ENCODE data around the gene TREH. TPM values are rescaled to one million over a fixed set of nuclear protein-coding genes. Genes with fewer than 3 reads are reported as not detected.
"Not testable (repeated sequence)": the region's sequence is repeated elsewhere in the genome, so short reads cannot be mapped to it uniquely, and the experiment has no call there.

Gene TREH
- 1 to 10 TPM in 1 of 2 donors, not detected in 1; 2.0 TPM for total RNA-seq

GRCh38 chr11:118679483-118679882 lies at the start of gene TREH:
Gene TREH, minus strand, starts transcription at chr11:118679650. Its CDS starts 23 bp downstream, at chr11:118679627.
- TF ChIP-seq CTCF (IDR thresholded peaks at IDR 0.05) (no peak), POLR2A (IDR thresholded peaks at IDR 0.05) (peak; percentile 12 to 78 (median 59))
- Histone ChIP-seq H3K4me1 (peaks cover 14% of the 10 kb centered on the region), H3K27me3 (no peaks in the 10 kb centered on the region), H3K27ac (peak within 1 kb of the TSS in 3 of 4 donors; percentile 35 to 77 (median 76)), H3K4me3 (no peak within 1 kb of the TSS), H3K9me3 (no peaks in the 10 kb centered on the region), H3K36me3 (replicated peaks in 1 of 2; ENCODE audit: insufficient read depth in 1 of 2, low read depth in 2 of 2) (no peaks in the 10 kb centered on the region)
- intact Hi-C loops (cut with DNase I), result no loop called here
- ATAC-seq, result peak; percentile 98
- 20% methylated on average over 5 of the region's 5 CpGs; no CpG with 5 or more reads in 1 of the 2 donors for WGBS, 2 donors
- peak; percentile 85 to 93 (median 87) for DNase-seq

- H3K27ac ChIP-seq; H3K4me3 ChIP-seq; H3K4me1 ChIP-seq; H3K27me3 ChIP-seq; H3K9me3 ChIP-seq; intact Hi-C loops (cut with DNase I); H3K36me3 ChIP-seq (replicated peaks in 1 of 2; ENCODE audit: insufficient read depth in 1 of 2, low read depth in 2 of 2); DNase-seq; ATAC-seq: not testable (repeated sequence)
- 65 to 67% methylated on average over 9 to 10 of the region's 10 CpGs for WGBS, 2 donors
- TF ChIP-seq CTCF (IDR thresholded peaks at IDR 0.05), result peak in 2 of 7 experiments; percentile 6 to 15
Measured at GRCh38 chr11:118728112-118728511, 48.7 kb upstream of the TREH start.

- H3K4me1 ChIP-seq; H3K27me3 ChIP-seq; intact Hi-C loops (cut with DNase I); H3K4me3 ChIP-seq; H3K36me3 ChIP-seq (replicated peaks in 1 of 2; ENCODE audit: insufficient read depth in 1 of 2, low read depth in 2 of 2); H3K9me3 ChIP-seq; DNase-seq; ATAC-seq; H3K27ac ChIP-seq: not testable (repeated sequence)
- 70 to 84% methylated on average over 2 of the region's 2 CpGs for WGBS, 2 donors
Measured at GRCh38 chr11:118727721-118728066, 48.2 kb upstream of the TREH start.

- 64 to 69% methylated on average over 8 of the region's 8 CpGs for WGBS, 2 donors
- DNase-seq; intact Hi-C loops (cut with DNase I); H3K36me3 ChIP-seq (replicated peaks in 1 of 2; ENCODE audit: insufficient read depth in 1 of 2, low read depth in 2 of 2); H3K27ac ChIP-seq; ATAC-seq; H3K4me3 ChIP-seq; H3K9me3 ChIP-seq; H3K4me1 ChIP-seq; H3K27me3 ChIP-seq: not testable (repeated sequence)
Measured at GRCh38 chr11:118727001-118727720, 47.7 kb upstream of the TREH start.

GRCh38 chr11:118721478-118722015 lies 42.1 kb upstream of the TREH start:
- H3K36me3 ChIP-seq (replicated peaks in 1 of 2; ENCODE audit: insufficient read depth in 1 of 2, low read depth in 2 of 2); DNase-seq; H3K27ac ChIP-seq; H3K4me1 ChIP-seq; ATAC-seq; H3K27me3 ChIP-seq; intact Hi-C loops (cut with DNase I); H3K4me3 ChIP-seq; H3K9me3 ChIP-seq: not testable (repeated sequence)
- WGBS, 2 donors, result 70 to 75% methylated on average over 2 of the region's 10 CpGs

GRCh38 chr11:118720740-118721139 lies 41.3 kb upstream of the TREH start:
- intact Hi-C loops (cut with DNase I); H3K27me3 ChIP-seq; H3K4me3 ChIP-seq; ATAC-seq; DNase-seq; H3K36me3 ChIP-seq (replicated peaks in 1 of 2; ENCODE audit: insufficient read depth in 1 of 2, low read depth in 2 of 2); H3K9me3 ChIP-seq; H3K27ac ChIP-seq: not testable (repeated sequence)
- 63 to 69% methylated on average over 9 of the region's 9 CpGs for WGBS, 2 donors
- peaks cover 11% of the 10 kb centered on the region for H3K4me1 ChIP-seq

GRCh38 chr11:118720078-118720477 lies 40.6 kb upstream of the TREH start:
- H3K4me1 ChIP-seq, result peaks cover 18% of the 10 kb centered on the region
- H3K4me3 ChIP-seq; H3K27ac ChIP-seq; H3K27me3 ChIP-seq; DNase-seq; H3K9me3 ChIP-seq; intact Hi-C loops (cut with DNase I); ATAC-seq; H3K36me3 ChIP-seq (replicated peaks in 1 of 2; ENCODE audit: insufficient read depth in 1 of 2, low read depth in 2 of 2): not testable (repeated sequence)
- WGBS, 2 donors, result 67 to 94% methylated on average over 2 to 13 of the region's 13 CpGs

- 70 to 89% methylated on average over 7 of the region's 7 CpGs for WGBS, 2 donors
- H3K4me3 ChIP-seq; intact Hi-C loops (cut with DNase I): not testable (repeated sequence)
Measured at GRCh38 chr11:118718562-118718961, 39.1 kb upstream of the TREH start.

GRCh38 chr11:118717733-118718132 lies 38.3 kb upstream of the TREH start:
- 64 to 74% methylated on average over 4 of the region's 4 CpGs for WGBS, 2 donors
- intact Hi-C loops (cut with DNase I), result not testable (repeated sequence)

More at GRCh38 chr11:118718562-118718961, 39.1 kb upstream of the TREH start:
- H3K27ac ChIP-seq; H3K27me3 ChIP-seq; DNase-seq; H3K36me3 ChIP-seq (replicated peaks in 1 of 2; ENCODE audit: insufficient read depth in 1 of 2, low read depth in 2 of 2); H3K9me3 ChIP-seq; ATAC-seq: not testable (repeated sequence)
- H3K4me1 ChIP-seq, result peaks cover 19% of the 10 kb centered on the region

GRCh38 chr11:118717221-118717620 lies 37.8 kb upstream of the TREH start:
- intact Hi-C loops (cut with DNase I); H3K4me3 ChIP-seq; ATAC-seq: not testable (repeated sequence)

More at GRCh38 chr11:118717733-118718132, 38.3 kb upstream of the TREH start:
- not testable (repeated sequence) for DNase-seq; H3K9me3 ChIP-seq; H3K36me3 ChIP-seq (replicated peaks in 1 of 2; ENCODE audit: insufficient read depth in 1 of 2, low read depth in 2 of 2); ATAC-seq; H3K27me3 ChIP-seq; H3K4me3 ChIP-seq; H3K27ac ChIP-seq
- peaks cover 19% of the 10 kb centered on the region for H3K4me1 ChIP-seq

More at GRCh38 chr11:118717221-118717620, 37.8 kb upstream of the TREH start:
- not testable (repeated sequence) for H3K27ac ChIP-seq; H3K9me3 ChIP-seq; H3K27me3 ChIP-seq; H3K36me3 ChIP-seq (replicated peaks in 1 of 2; ENCODE audit: insufficient read depth in 1 of 2, low read depth in 2 of 2); DNase-seq
- H3K4me1 ChIP-seq, result peaks cover 19% of the 10 kb centered on the region
- 92 to 93% methylated on average over 5 to 6 of the region's 6 CpGs for WGBS, 2 donors

Data from body of pancreas (tissue), 4 donors.